IMR-90 (cell line): Measurements from ENCODE around the gene NADK2. TPM values are rescaled to one million over a fixed set of nuclear protein-coding genes. Genes with fewer than 3 reads are reported as not detected.

Experiments
- ATAC-seq: fragments of 200-7000 bp; cut with Tn5 transposase; 2 replicates; pipeline ENCODE4 v1.9.1; 2020; ENCODE audit warnings: low read depth, mild to moderate bottlenecking, moderate library complexity
- BruUV-seq: library from RNA; stranded (reverse); fragments of 400-500 nt; replicated peaks from 2 replicates; lab custom pipeline; 2021; lab: Mats Ljungman, UMichigan
- CTCF ChIA-PET: fragments of 300-600 bp; formaldehyde crosslinking; extraction: SDS; loops from one replicate; lab custom pipeline; 2021; ENCODE audit warnings: antibody characterized with exemption; lab: Yijun Ruan, JAX
- POLR2A ChIA-PET: fragments of 300-600 bp; sonication (Branson Sonifier 250); formaldehyde crosslinking; loops from one replicate; lab custom pipeline; 2022; ENCODE audit warnings: antibody characterized with exemption; ENCODE audit not compliant: unreplicated experiment; lab: Charles Lee
- DNase-seq: peaks from one replicate; pipeline ENCODE4 v3.0.0; 2013
- H2AFZ ChIP-seq: replicated peaks from 2 replicates; pipeline ENCODE3; 2013; ENCODE audit warnings: low read length, mild to moderate bottlenecking; ENCODE audit not compliant: poor library complexity
- H2AK5ac ChIP-seq: 2 replicates; pipeline ENCODE4 v1.6.1; 2013; ENCODE audit warnings: low read depth, low read length, inconsistent platforms
- H2AK9ac ChIP-seq: replicated peaks from 2 replicates; pipeline ENCODE3; 2013; ENCODE audit warnings: mild to moderate bottlenecking, low read depth, low read length, moderate library complexity; ENCODE audit not compliant: poor library complexity
- H2BK120ac ChIP-seq: 2 replicates; pipeline ENCODE4 v1.6.1; 2013; ENCODE audit warnings: low read depth, low read length, inconsistent platforms
- H2BK15ac ChIP-seq: 3 replicates; pipeline ENCODE4 v1.6.1; 2013; ENCODE audit warnings: low read depth, low read length, inconsistent platforms
- H2BK20ac ChIP-seq: 2 replicates; pipeline ENCODE4 v1.6.1; 2013; ENCODE audit warnings: low read depth, mild to moderate bottlenecking, inconsistent platforms, low read length, moderate library complexity
- H2BK5ac ChIP-seq: 2 replicates; pipeline ENCODE4 v1.6.1; 2013; ENCODE audit warnings: mild to moderate bottlenecking, low read depth, low read length, inconsistent platforms; ENCODE audit not compliant: poor library complexity, severe bottlenecking
- H3K14ac ChIP-seq: replicated peaks from 2 replicates; pipeline ENCODE4 v1.6.1; 2013; ENCODE audit warnings: low read depth, low read length, inconsistent platforms
- H3K18ac ChIP-seq: 2 replicates; pipeline ENCODE4 v1.6.1; 2013; ENCODE audit warnings: low read depth, low read length, control low read depth
- H3K23ac ChIP-seq: 2 replicates; pipeline ENCODE4 v1.6.1; 2013; ENCODE audit warnings: low read depth, low read length, inconsistent platforms
- H3K27ac ChIP-seq: 2 replicates; pipeline ENCODE4 v1.5.1; 2013; ENCODE audit warnings: mild to moderate bottlenecking, control low read depth, low read length; ENCODE audit not compliant: insufficient read depth
- H3K27me3 ChIP-seq: 2 replicates; pipeline ENCODE4 v1.6.1; 2013; ENCODE audit warnings: low read length; ENCODE audit not compliant: control insufficient read depth, insufficient read depth
- H3K36me3 ChIP-seq: 2 replicates; pipeline ENCODE4 v1.6.1; 2013; ENCODE audit warnings: low read length, mixed read lengths; ENCODE audit not compliant: control insufficient read depth, insufficient read depth
- H3K4ac ChIP-seq: 2 replicates; pipeline ENCODE4 v1.6.1; 2013; ENCODE audit warnings: low read depth, low read length, inconsistent platforms
- H3K4me1 ChIP-seq: 2 replicates; pipeline ENCODE4 v1.6.1; 2013; ENCODE audit warnings: low read length, mixed read lengths; ENCODE audit not compliant: control insufficient read depth, insufficient read depth
- H3K4me2 ChIP-seq: 2 replicates; pipeline ENCODE4 v1.6.1; 2013; ENCODE audit warnings: low read depth, mild to moderate bottlenecking, control low read depth, low read length, moderate library complexity
- H3K4me3 ChIP-seq: 2 replicates; pipeline ENCODE4 v1.5.1; 2013; ENCODE audit warnings: low read depth, mild to moderate bottlenecking, control low read depth, low read length, moderate library complexity; ENCODE audit not compliant: insufficient read depth
- H3K56ac ChIP-seq: 2 replicates; pipeline ENCODE4 v1.6.1; 2013; ENCODE audit warnings: low read length, inconsistent platforms; ENCODE audit not compliant: insufficient read depth; ENCODE audit errors: extremely low read depth
- H3K79me1 ChIP-seq, 2 experiments: 2 replicates each; pipeline ENCODE4 v1.6.1; 2013; ENCODE audit warnings: low read length in 2 of 2, inconsistent platforms in 1 of 2, low read depth in 1 of 2
- H3K9ac ChIP-seq: 2 replicates; pipeline ENCODE4 v1.6.1; 2013; ENCODE audit warnings: low read depth, low read length, control low read depth
- H3K9me1 ChIP-seq: 2 replicates; pipeline ENCODE4 v1.6.1; 2013; ENCODE audit warnings: low read length, inconsistent platforms; ENCODE audit not compliant: insufficient read depth
- H3K9me3 ChIP-seq: 2 replicates; pipeline ENCODE4 v1.6.1; 2013; ENCODE audit warnings: low read length; ENCODE audit not compliant: control insufficient read depth, insufficient read depth
- H4K20me1 ChIP-seq: 2 replicates; pipeline ENCODE4 v1.6.1; 2013; ENCODE audit warnings: low read length, inconsistent platforms; ENCODE audit not compliant: insufficient read depth
- H4K5ac ChIP-seq: 2 replicates; pipeline ENCODE4 v1.6.1; 2013; ENCODE audit warnings: mild to moderate bottlenecking, low read depth, low read length, control low read depth
- H4K8ac ChIP-seq, 2 experiments: 2 replicates each; pipeline ENCODE4 v1.6.1; 2013; ENCODE audit warnings: low read depth in 2 of 2, low read length in 2 of 2, control low read depth in 1 of 2, inconsistent platforms in 1 of 2
- H4K91ac ChIP-seq: 2 replicates; pipeline ENCODE4 v1.6.1; 2013; ENCODE audit warnings: low read depth, low read length, inconsistent platforms; ENCODE audit not compliant: insufficient read depth
- BHLHE40 ChIP-seq: fragments of 150-350 bp; IDR thresholded peaks from 2 replicates; pipeline ENCODE4 v1.6.1; 2016; ENCODE audit warnings: mild to moderate bottlenecking, low read depth, low read length
- CEBPB ChIP-seq: IDR thresholded peaks from 2 replicates; pipeline ENCODE4 v1.6.1; 2012; ENCODE audit warnings: low read depth, low read length, improper control_type of control experiment
- CHD1 ChIP-seq: IDR thresholded peaks from 2 replicates; pipeline ENCODE4 v1.6.1; 2012; ENCODE audit warnings: low read depth, low read length, improper control_type of control experiment
- CTCF ChIP-seq: conservative IDR thresholded peaks from 2 replicates; pipeline ENCODE4 v1.5.1; 2012; ENCODE audit warnings: mild to moderate bottlenecking, low read depth, low read length, improper control_type of control experiment
- ELK1 ChIP-seq: fragments of 150-350 bp; IDR thresholded peaks from 2 replicates; pipeline ENCODE4 v1.6.1; 2016; ENCODE audit warnings: low read depth, mild to moderate bottlenecking, low read length, moderate library complexity, borderline replicate concordance
- FOS ChIP-seq: fragments of 150-350 bp; IDR thresholded peaks from 2 replicates; pipeline ENCODE4 v1.6.1; 2016; ENCODE audit warnings: low read depth, low read length
- MAFK ChIP-seq: IDR thresholded peaks from 2 replicates; pipeline ENCODE4 v1.6.1; 2012; ENCODE audit warnings: low read depth, low read length, improper control_type of control experiment
- MAZ ChIP-seq: IDR thresholded peaks from 2 replicates; pipeline ENCODE4 v1.6.1; 2012; ENCODE audit warnings: low read depth, mild to moderate bottlenecking, low read length, improper control_type of control experiment, moderate library complexity, borderline replicate concordance
- MXI1 ChIP-seq: IDR thresholded peaks from 2 replicates; pipeline ENCODE4 v1.6.1; 2012; ENCODE audit warnings: low read depth, mild to moderate bottlenecking, low read length, moderate library complexity, borderline replicate concordance
- NFE2L2 ChIP-seq: fragments of 150-350 bp; IDR thresholded peaks from 2 replicates; pipeline ENCODE4 v1.6.1; 2016; ENCODE audit warnings: low read depth, mild to moderate bottlenecking, low read length
- POLR2A ChIP-seq: IDR thresholded peaks from 2 replicates; pipeline ENCODE4 v1.6.1; 2012; ENCODE audit warnings: mild to moderate bottlenecking, low read depth, low read length
- RAD21 ChIP-seq: IDR thresholded peaks from 2 replicates; pipeline ENCODE4 v1.6.1; 2012; ENCODE audit warnings: low read length, improper control_type of control experiment
- RCOR1 ChIP-seq: IDR thresholded peaks from 2 replicates; pipeline ENCODE4 v1.6.1; 2012; ENCODE audit warnings: mild to moderate bottlenecking, low read length, improper control_type of control experiment; ENCODE audit not compliant: insufficient replicate concordance
- RFX5 ChIP-seq: IDR thresholded peaks from 2 replicates; pipeline ENCODE4 v1.8.0; 2012; ENCODE audit warnings: low read depth, mild to moderate bottlenecking, low read length, moderate library complexity
- SMC3 ChIP-seq: fragments of 150-350 bp; IDR thresholded peaks from 2 replicates; pipeline ENCODE4 v1.6.1; 2016; ENCODE audit warnings: low read depth, mild to moderate bottlenecking, antibody characterized with exemption, low read length, moderate library complexity
- WGBS, 2 experiments: methylation state at CpG; one replicate each; pipeline versions ENCODE4 v1.1.5 to v1.1.7; 2013; ENCODE audit warnings: missing lambda C conversion rate in 2 of 2; ENCODE audit not compliant: insufficient read length in 1 of 2; ENCODE audit errors: extremely low coverage in 2 of 2; 5-methylcytosine and 5-hydroxymethylcytosine counted together
- dilution Hi-C: fragments of 300-500 bp; cut with HindIII; formaldehyde crosslinking; loops from one replicate; pipeline ENCODE4 v1.14.3; 2018; ENCODE audit warnings: low sequenced_read_pairs; ENCODE audit not compliant: unreplicated experiment
- in situ Hi-C: fragments of 300-500 bp; cut with MboI; formaldehyde crosslinking; loops from 3 replicates; pipeline ENCODE4 v1.14.3; 2019; ENCODE audit warnings: low sequenced_read_pairs, inconsistent platforms, mixed read lengths
- intact Hi-C: fragments of 100-400 bp; cut with micrococcal nuclease; formaldehyde crosslinking; loops from 2 replicates; pipeline ENCODE4 v1.10.0; 2022
- polyA plus RNA-seq, 3 experiments: library from polyadenylated mRNA; depleted of rRNA; stranded (reverse); fragments of >200 nt; gene quantifications; 2 replicates each; pipeline ENCODE4 v1.2.3, GENCODE V29; 2012; ENCODE audit warnings: low replicate concordance in 1 of 3
- total RNA-seq: library from RNA; depleted of rRNA; stranded (reverse); fragments of >200 nt; gene quantifications from 2 replicates; pipeline ENCODE4 v1.2.3, GENCODE V29; 2012

The NADK2 gene
- total and polyA plus RNA-seq, 2 of the 4 experiments (the other 2 are of a cell fraction), result 7.4 to 17.4 TPM

- H2BK5ac ChIP-seq, result peak within 1 kb of the TSS; percentile 61
- peak within 1 kb of the TSS; percentile 63 to 76 for H4K8ac ChIP-seq
- H3K9ac ChIP-seq, result peak within 1 kb of the TSS; percentile 94
- peak within 1 kb of the TSS; percentile 97 for H2AFZ ChIP-seq
- BruUV-seq, result no TSS peak
- ATAC-seq (peak; percentile 94), DNase-seq (peak; percentile 98)
- peak within 1 kb of the TSS; percentile 94 for H3K23ac ChIP-seq
- no peak within 1 kb of the TSS for H2BK20ac ChIP-seq
- H3K79me1 ChIP-seq, result peaks cover 20 to 59% of the 10 kb centered on the region in 2 experiments
- H2AK9ac ChIP-seq, result peak within 1 kb of the TSS; percentile 82
- in situ Hi-C loops, result no loop called here
- intact Hi-C loops, result loop anchor here (2.0 to 5.0 kb wide), 2 partner anchors 89 to 726 kb away; partner anchors contain the start of genes NADK2 and NIPBL
- CTCF ChIA-PET, result interaction anchor here (1.1 to 2.1 kb wide), 2 partner anchors 25 to 73 kb away, joined by 6 to 9 read pairs; no protein-coding TSS in a partner anchor
- no peaks in the 10 kb centered on the region for H3K27me3 ChIP-seq
- no peaks in the 10 kb centered on the region for H4K20me1 ChIP-seq
- H3K4ac ChIP-seq, result peak within 1 kb of the TSS; percentile 65
- H3K9me1 ChIP-seq, result peaks cover 3% of the 10 kb centered on the region; the same call in 1 of the 2 replicates
- H3K4me1 ChIP-seq, result peaks cover 14% of the 10 kb centered on the region
- peak within 1 kb of the TSS; percentile 27 for H3K18ac ChIP-seq
- H3K9me3 ChIP-seq, result no peaks in the 10 kb centered on the region
- POLR2A ChIA-PET, result no interaction called here
- peak within 1 kb of the TSS; percentile 39 for H2AK5ac ChIP-seq
- peak within 1 kb of the TSS; percentile 92 for H3K4me2 ChIP-seq
- H3K27ac ChIP-seq, result peak within 1 kb of the TSS; percentile 87
- H3K4me3 ChIP-seq, result peak within 1 kb of the TSS; percentile 79
- H4K91ac ChIP-seq, result peak within 1 kb of the TSS; percentile 76
- H2BK120ac ChIP-seq, result peak within 1 kb of the TSS; percentile 48
- H3K14ac ChIP-seq, result peak within 1 kb of the TSS; percentile 77
- WGBS, 2 experiments, result 1% methylated on average over 20 of the region's 81 CpGs; no CpG with 5 or more reads in 1 of the 2 experiments
- dilution Hi-C loops, result no loop called here
- H3K56ac ChIP-seq, result peak within 1 kb of the TSS; percentile 93
- peaks cover 8% of the 10 kb centered on the region for H3K36me3 ChIP-seq
- H4K5ac ChIP-seq, result peak within 1 kb of the TSS; percentile 39
- peak within 1 kb of the TSS; percentile 41; the same call in 2 of the 3 replicates for H2BK15ac ChIP-seq
- no peak for TF ChIP-seq RFX5
- no peak for TF ChIP-seq MAFK
- no peak for TF ChIP-seq CTCF
- TF ChIP-seq CEBPB, result no peak
- peak; percentile 7; the same call in 1 of the 2 replicates for TF ChIP-seq BHLHE40
- peak; percentile 28; the same call in 1 of the 2 replicates for TF ChIP-seq POLR2A
- TF ChIP-seq SMC3, result no peak
- TF ChIP-seq ELK1, result no peak
- TF ChIP-seq MXI1, result peak; percentile 87
- TF ChIP-seq CHD1, result no peak
- no peak for TF ChIP-seq RCOR1
- no peak for TF ChIP-seq RAD21
- TF ChIP-seq MAZ, result peak; percentile 71; the same call in 1 of the 2 replicates
- no peak for TF ChIP-seq FOS
- no peak for TF ChIP-seq NFE2L2
These were observed 90.0 kb downstream of the NADK2 start, which contains the start of the genes LMBRD2 and SKP2 for GRCh38 chr5:36151434-36152323. Gene LMBRD2, minus strand, starts transcription at chr5:36151887. Its CDS starts 8,538 bp downstream, at chr5:36143349. Gene SKP2, plus strand, starts transcription at chr5:36152111. Its CDS starts 152 bp downstream, at chr5:36152263.
